NCI-H187 (cell line): ENCODE results near the gene XRN1.
"Not testable (repeated sequence)": the region's sequence is repeated elsewhere in the genome, so short reads cannot be mapped to it uniquely, and the experiment has no call there.

Experiments
- DNase-seq, 2 experiments: peaks; one replicate each; lab custom pipeline; 2025; lab: John Stamatoyannopoulos, UW

XRN1 gene

DNA sequence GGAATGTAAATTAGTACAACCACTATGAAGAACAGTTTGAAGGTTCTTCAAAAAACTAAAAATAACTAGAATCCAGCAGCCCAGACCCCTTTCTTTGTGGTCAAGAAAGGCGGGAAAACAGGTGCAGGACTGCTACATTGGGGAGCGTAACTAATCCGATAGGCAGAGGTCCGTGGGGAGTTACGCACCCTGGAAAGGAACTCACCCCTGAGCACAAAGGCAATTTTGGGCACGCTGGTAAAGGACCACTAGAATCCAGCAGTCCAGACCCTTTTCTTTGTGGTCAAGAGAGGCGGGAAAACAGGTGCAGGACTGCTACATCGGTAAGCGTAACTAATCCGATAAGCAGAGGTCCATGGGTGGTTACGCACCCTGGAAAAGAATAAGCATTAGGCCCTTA is 9.7 kb downstream of the XRN1 start:
- not testable (repeated sequence) for DNase-seq

DNA sequence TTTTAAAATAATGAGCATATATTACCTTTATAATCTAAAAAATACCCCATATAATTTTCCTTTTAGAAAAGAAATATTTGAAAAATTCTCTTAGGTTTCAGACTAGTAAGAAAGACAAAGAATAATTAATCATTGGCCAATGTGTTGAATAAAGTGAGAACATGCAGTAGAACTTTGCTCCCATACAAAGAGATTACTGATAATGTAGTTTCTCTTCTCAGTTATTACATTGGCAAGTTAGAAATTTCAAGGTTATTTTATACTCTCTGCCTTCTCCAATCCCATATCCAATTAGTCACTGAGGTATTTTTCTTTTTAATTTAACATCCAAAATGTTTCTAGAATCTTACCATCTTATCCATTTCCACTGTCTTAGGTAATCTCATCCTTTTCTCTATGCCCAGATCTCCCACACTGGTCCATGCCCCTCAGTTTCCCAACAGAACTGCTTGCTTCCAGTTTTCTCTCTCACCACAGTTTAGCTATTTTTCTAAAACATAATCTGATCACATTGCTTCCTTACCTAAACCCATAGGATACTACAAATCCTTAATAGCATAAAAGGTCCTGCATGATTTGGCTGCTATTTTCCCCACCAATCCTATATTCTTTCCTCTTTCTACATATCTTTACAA is 10.8 kb downstream of the XRN1 start:
- DNase-seq = no peak

DNA sequence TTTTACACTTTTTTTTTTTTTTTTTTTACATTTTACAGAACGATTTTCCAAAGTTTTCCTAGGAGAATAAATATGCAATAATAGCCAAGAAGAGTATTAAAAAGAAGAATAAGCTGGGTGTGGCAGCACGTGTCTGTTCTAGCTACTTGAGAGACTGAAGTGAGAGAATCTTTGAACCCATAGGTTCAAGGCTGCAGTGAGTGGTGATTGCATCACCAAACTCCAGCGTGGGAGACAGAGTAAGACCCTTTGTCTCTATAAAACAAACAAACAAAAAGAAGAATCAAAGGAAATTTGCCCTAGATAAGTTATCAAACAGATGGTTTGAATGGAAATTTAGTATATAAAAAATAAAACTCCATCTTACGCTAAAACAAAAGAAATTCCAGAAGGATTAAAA is 13.3 kb downstream of the XRN1 start:
- DNase-seq = no peak

DNA sequence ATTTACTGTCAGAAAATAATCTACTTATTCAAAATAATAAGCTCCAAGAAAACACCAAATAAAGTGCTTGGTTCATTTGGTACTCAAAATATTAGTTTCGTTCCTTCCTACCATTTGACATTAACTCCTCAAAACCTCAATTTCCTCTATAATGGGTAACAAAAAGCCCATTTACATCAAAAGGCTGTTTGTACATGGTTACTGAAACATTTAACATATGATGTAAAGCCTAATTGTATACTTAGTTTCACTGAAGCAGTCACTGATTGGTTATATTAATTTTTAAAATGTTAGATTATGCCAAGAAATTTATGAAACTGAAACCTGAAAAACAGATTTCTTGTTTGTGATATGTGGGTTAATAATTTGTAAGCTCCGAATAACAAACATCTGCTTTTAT is 14.7 kb downstream of the XRN1 start:
- no peak for DNase-seq

DNA sequence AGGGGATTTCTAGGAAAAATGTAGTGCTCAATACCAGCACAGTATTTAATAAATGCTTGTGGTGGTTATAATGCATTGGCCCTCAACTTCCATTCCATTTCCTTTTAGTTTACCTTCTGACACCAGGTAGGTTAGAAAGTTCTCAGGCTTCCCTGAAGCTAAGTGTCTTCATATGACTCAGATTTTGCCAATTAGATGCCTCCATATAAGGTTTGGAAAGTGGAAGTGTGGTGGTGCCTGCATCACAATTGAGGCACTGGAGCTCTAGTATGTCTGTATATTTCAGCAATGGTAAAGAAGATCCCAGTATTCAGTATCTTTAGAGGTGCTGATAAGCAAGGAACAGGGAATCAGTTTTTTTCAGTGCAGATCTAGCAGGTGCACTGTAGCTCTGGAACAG is 18.3 kb downstream of the XRN1 start:
- no peak for DNase-seq

DNA sequence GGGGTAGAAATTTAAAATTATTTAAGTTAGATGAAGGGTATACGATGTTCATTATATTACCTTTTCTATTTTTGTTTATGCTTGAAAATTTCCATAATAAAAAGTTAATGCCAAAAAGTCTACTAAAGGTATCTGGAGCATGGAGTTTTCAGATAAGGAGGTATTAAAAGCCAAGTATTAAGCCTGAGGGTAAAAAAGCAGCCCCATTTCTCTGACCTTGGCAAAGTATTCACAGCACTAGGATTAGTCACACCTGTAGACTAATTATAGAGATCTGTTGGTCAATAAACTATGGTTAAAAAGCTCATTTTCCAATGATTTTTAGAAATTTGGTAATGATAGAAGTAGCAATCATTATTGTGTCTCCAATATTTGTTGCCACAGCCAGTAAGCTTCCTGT is 23.1 kb downstream of the XRN1 start:
- no peak for DNase-seq

DNA sequence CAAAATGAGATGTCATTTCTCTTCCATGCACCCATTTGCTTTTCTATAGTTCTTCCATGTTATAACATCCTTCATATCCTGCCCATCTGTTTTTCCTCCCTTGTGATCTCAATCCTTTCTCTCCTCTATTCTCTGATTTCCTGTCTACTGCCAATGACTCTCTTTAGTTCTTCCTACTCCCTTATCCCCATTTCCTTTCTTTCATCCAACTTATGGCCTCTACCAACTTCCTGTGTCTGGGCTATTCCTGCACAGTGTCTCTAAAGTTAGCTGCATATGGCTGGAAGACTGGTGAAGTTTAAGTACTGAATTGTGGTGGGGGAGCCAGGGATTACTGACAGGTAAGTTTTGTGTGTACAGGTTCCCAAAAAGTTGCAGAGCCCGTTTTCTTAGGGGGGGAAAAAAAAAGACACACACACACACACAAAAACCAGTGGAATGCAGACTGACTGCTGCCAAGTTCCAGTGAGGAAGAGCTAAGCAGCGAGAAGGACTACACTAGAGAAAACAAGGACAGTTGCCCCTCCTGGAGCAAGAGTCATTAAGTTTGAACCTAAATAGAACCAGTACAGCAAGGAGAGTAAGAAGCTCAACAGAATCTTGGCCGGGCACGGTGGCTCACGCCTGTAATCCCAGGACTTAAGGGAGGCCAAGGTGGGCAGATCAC is 28.8 kb downstream of the XRN1 start:
- DNase-seq = no peak

DNA sequence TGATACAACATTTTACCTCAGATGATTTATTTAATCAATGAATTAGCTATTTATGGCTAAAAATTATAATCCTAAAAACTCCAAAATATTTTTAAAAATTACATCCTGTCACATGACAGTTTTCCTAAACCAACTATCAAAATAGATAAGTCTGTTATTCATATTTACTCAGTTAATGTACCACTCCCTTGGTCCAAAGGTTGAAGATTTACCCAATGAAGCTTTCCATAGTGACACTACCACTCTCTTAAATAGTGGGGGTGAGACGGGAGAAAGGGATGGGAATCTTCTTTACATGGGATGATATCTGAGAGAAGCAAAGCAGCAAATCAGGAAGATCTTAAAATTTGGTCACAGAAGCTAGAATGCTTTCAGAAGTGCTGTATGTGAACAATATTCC is 30.5 kb downstream of the XRN1 start:
- no peak for DNase-seq

DNA sequence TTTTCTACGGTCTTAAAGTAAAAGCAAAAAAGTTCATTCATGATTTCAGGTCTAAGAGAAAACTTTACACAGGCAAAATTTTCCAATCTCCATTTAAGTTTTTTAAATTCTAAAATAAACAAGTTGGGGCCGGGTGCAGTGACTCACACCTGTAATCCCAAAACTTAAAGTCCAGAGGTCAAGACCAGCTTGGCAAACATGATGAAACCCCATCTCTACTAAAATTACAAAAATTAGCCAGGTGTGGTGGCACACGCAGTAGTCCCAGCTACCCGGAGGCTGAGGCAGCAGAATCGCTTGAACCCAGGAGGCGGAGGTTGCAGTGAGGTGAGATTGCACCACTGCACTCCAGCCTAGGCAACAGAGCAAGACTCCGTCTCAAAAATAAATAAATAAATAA is 47.3 kb downstream of the XRN1 start:
- DNase-seq = not testable (repeated sequence)

DNA sequence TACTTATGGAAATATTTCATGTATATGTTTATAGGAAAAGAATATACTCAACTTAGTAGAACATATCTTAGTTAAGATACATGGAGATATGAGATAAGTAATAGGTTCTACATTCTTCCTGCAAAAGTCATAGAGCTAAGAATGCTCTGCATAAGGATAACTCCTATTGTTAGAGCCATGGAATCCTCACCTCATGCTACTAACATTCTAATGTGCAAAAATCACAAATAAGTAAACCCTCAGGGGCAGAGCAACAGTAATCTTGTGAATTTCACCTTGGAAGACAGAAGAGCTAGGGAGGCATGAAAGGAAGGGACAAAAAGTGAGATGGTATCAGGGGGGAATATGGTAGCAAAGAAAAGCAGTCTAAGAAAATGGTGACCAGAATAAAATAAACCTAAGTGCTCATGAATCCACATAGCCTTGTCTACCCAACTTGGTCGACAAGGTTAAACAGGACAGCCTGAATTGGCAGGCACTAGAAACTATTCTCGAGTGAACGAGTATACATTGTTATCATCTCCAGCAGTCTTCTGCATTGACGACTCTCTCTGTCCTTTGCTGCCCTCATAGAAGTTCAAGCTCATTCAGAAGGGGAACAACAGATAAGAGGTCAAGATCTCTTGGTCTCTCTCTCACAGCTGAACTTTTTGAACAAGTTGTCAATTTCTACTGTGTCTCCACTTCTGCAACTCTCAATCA is 52.8 kb downstream of the XRN1 start:
- no peak for DNase-seq

DNA sequence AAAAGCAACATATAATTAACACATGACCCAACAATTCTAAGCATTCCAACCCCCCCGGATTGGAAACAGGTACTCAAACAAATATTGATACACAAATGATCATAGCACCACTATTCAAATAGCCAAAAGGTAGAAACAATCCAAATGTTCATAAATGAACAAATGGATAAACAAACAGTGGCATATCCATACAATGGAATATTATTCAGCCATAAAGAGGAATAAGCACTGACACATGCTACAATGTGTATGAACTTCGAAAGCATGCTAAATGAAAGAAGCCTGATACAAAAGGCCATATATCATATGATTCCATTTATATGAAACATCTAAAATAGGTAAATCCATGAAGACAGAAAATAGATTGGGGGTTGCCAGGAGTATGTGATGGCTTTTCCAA is 62.8 kb downstream of the XRN1 start:
- no peak for DNase-seq

DNA sequence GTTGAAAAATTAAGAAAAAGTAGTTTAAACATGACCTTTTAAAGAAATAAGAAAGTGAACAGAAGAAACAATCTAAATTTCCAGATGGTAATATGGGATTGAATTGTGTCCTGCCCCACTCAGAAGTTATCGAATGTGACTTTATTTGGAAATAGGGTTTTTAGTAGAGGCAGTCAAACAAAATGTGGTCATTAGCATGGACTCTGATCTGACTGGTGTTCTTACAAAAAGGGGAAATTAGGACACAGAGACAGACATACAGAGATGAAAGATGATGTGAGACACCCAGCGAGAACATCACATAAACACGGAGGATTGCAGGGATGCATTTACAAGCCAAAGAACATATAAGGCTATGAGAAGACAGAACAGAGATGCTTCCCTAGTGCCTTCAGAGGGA is 73.2 kb downstream of the XRN1 start:
- DNase-seq = no peak

DNA sequence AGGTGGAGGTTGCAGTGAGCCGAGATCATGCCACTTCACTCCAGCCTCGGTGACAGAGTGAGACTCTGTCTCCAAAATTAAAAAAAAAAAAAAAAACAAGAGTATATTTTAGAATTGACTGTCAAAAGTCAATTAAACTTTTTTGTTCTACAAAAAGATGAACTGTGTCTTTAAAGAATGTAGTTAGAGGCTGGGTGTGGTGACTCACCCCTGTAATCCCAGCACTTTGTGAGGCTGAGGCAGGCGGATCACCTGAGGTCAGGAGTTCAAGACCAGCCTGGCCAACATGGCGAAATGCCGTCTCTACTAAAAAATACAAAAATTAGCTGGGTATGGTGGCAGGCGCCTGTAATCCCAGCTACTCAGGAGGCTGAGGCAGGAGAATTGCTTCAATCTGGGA is 78.3 kb downstream of the XRN1 start:
- DNase-seq = not testable (repeated sequence)

DNA sequence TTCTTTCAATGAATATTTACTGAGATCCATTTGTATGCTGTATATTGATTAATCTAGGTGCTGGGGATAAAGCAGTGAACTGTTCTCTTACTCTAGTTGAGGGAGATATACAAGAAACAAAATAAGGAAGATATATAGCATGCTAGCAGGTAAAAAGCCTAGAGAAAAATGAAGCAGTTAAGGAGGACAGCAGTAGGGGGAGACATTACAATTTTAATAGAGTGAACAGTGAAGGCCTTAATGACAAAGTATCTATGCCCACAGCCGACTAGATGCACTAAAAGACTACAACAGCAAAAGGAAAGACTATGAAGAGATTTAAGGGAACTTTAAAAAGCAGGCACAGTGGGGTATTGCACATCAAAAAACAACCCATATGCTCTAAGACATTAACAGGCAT is 81.4 kb downstream of the XRN1 start:
- no peak for DNase-seq

DNA sequence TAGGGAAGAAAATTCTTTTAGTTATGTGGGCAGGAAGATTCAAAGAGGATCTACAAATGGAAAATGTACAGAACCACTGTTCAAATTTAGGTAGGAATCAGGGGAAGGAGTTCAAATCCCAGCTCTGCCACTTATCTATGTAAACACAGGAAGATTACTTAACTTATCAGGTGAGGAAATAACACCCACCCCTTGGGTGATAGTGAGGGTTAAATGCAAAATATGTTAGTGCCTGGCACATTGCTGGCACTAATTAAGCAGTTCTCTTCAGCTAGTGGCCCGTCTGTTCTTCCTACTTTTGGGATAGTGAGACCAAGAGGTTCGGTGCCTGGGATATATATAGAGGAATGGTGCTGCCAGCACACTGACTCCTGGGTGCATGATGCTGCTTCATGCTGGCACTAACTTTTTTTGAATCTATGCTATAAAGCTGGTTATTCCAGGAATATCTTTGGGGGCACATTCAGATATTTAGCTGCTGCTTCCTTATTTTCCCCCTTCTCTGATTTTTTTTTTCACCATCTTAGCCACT is 83.8 kb downstream of the XRN1 start:
- no peak for DNase-seq

DNA sequence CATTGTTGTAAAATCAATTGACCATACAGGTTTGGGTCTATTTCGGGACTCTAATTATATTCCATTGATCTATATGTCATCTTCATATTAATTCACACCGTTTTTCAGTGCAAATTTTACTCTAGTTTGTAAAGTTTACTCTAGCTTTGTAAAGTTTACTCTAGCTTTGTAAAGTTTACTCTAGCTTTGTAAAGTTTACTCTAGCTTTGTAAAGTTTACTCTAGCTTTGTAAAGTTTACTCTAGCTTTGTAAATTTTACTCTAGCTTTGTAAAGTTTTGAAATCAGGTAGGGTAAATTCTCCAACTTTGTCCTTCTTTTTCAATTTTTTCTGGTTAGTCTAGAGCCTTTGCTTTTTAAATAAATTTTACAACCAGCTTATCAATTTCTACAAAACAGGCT is 84.4 kb downstream of the XRN1 start:
- DNase-seq = not testable (repeated sequence)

DNA sequence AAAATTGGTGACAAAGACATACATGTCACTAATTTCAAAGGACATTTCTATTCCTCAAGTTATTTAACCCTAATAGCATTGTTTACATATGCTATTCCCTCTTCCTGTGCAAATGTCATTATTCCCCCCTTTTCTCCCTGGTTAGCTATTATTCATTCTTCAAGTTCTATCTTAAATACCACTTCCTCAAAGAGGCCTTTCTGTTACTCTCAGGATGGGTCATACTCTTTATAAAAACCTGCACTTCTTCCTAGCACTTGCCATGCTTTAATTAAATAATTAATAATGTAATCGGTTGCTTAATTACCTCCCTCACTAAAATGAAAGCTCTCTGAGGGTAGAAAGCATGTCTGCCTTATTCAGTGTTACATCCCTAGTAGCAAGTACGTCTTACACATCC is 88.5 kb downstream of the XRN1 start:
- no peak for DNase-seq

DNA sequence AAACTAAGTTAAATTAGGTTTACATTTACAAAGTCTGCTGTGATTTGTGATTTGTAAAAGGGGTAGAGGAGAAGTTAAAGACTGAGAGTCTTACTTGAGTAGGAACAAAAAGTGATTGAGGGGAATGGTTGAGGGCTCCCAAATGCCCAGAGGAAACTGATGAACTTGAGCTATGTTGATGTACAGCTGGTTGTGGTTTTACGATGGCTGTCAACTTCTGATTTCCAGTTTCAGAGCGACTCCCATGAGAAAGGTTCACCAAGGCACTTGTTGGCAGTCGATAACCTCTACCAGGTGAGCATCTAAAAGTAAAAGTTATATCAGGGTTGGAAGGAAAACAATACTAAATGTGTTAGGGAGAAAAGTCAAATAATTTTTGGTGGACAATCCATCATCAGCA is 91.0 kb downstream of the XRN1 start:
- DNase-seq = no peak

DNA sequence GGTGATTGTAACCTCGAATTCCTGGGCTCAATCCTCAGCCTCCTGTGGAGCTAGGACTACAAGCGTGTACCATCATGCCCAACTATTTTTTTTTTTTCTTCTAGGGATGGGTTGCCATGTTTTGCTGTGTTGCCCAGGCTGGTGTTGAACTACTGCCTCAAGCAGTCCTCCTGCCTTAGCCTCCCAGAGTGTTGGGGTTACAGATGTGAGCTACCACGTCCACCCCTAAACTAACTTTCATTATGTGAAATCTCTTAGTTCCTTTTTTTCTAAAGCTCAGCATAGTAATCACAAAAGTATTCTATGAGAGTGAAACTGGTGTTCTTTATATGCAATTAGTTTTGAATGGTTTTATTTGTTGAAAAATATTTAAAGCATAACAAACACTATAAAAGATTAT is 92.1 kb downstream of the XRN1 start:
- no peak for DNase-seq

DNA sequence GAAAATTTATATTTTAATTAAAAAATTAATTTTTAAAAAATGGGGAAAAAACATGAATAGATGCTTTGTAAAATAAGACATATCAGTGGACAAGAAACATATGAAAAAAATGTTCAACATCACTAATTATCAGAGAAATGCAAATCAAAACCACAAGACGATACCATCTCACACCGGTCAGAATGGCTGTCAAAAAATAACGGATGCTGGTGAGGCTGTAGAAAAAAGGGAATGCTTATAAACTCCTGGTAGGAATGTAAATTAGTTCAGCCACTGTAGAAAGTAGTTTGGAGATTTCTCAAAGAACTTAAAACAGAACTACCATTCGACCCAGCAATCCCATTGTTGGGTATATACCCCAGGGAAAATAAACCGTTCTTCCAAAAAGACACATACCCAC is 93.8 kb downstream of the XRN1 start:
- DNase-seq = no peak

DNA sequence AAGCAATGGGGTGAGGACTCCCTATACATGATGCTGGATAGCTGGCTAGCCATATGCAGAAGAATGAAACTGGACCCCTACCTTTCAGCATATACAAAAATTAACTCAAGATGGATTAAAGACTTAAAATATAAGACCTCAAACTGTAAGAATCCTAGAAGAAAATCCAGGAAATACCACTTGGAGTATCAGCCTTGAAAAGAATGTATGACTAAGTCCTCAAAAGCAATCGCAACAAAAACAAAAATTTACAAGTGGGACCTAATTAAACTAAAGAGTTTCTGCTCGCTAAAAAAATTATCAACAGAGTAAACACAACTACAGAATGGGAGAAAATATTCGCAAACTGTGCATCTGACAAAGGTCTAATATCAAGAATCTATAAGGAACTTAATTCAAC is 94.3 kb downstream of the XRN1 start:
- DNase-seq = no peak

DNA sequence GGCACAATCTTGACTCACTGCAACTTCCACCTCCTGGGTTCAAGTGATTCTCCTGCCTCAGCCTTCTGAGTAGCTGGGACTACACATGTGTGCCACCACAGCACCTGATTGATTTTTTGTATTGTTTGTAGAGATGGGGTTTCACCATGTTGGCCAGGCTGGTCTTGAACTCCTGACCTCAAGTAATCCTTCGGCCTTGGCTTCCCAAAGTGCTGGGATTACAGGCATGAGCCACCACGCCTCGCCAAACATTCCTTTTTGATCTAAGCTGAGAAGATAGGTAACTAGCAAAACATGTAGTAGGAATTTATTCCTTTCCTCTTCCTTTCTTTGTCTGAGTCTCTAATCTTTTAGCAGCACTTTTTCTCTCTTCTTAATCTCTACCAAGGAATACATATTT is 95.1 kb downstream of the XRN1 start:
- DNase-seq = not testable (repeated sequence)

DNA sequence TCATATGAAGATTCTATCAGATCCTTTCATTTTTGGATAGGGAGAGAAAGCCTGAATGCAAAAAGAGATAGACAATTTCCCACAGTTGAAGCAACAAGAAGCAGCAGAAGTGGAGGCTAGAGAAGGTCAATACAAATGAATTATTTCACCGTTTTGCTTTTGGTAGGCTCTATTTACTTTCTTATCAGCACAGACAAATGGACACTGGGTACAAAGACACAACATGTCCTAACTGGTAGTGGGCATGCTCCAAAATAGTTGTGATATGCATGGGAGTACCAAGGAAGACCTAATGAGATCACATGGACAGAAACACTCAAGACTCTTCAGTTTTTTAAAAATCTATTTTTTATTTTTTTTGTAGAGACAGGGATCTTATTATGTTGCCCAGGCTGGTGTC is 99.4 kb downstream of the XRN1 start:
- no peak for DNase-seq
